ENCODE results near the gene C5orf46. TPM values are rescaled to one million over a fixed set of nuclear protein-coding genes. Genes with fewer than 3 reads are reported as not detected.
A peak's percentile ranks its signal among the peaks of the same experiment; 100 is the strongest.

The C5orf46 gene
- total RNA-seq, 2 donors from 2014 or later, result 0.59 TPM; not detected in 1

DNA sequence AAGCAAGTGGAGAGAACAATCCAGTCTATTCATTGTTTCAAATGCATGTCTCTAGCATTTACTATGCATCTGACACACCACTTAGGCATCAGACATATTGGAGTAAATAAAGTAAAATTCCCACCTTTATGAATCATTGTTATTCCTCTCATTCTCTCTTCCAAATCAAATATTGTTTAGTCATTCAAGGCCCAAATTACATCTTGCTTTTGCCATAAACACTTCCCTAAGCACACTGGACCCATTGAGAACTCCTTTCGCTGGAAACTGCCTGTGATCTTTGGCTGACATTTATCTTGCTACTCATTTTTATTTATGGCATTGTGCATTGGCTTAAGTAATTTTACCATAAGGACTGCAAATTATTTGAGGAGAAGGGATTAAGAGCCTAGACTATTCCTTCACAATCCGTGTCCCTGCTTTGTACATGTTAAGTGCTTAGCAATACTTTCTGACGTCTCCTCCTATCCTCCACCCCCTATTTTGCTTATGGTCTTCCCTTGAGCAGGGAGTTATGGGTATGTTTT lies 7.4 kb downstream of the C5orf46 start:
- TF ChIP-seq, protein P1, sequence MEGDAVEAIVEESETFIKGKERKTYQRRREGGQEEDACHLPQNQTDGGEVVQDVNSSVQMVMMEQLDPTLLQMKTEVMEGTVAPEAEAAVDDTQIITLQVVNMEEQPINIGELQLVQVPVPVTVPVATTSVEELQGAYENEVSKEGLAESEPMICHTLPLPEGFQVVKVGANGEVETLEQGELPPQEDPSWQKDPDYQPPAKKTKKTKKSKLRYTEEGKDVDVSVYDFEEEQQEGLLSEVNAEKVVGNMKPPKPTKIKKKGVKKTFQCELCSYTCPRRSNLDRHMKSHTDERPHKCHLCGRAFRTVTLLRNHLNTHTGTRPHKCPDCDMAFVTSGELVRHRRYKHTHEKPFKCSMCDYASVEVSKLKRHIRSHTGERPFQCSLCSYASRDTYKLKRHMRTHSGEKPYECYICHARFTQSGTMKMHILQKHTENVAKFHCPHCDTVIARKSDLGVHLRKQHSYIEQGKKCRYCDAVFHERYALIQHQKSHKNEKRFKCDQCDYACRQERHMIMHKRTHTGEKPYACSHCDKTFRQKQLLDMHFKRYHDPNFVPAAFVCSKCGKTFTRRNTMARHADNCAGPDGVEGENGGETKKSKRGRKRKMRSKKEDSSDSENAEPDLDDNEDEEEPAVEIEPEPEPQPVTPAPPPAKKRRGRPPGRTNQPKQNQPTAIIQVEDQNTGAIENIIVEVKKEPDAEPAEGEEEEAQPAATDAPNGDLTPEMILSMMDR (IDR thresholded peaks at IDR 0.05), result no peak
- no peak for TF ChIP-seq POLR2A (IDR thresholded peaks at IDR 0.05)
- no peak for TF ChIP-seq POLR2AphosphoS5 (IDR thresholded peaks at IDR 0.05)
- H3K27ac ChIP-seq, result no peak overlapping the region
- intact Hi-C loops (cut with DNase I), result no loop called here
- WGBS, result 70% methylated on average over 3 of the region's 3 CpGs
- H3K9me3 ChIP-seq, result no peaks in the 10 kb centered on the region
- H3K27me3 ChIP-seq (replicated peaks; ENCODE audit: insufficient read depth), result no peaks in the 10 kb centered on the region
- DNase-seq (ENCODE audit: low spot score), result no peak
- no peaks in the 10 kb centered on the region for H3K36me3 ChIP-seq
- H3K4me3 ChIP-seq, result no peak overlapping the region
- no peaks in the 10 kb centered on the region for H3K4me1 ChIP-seq (replicated peaks)

DNA sequence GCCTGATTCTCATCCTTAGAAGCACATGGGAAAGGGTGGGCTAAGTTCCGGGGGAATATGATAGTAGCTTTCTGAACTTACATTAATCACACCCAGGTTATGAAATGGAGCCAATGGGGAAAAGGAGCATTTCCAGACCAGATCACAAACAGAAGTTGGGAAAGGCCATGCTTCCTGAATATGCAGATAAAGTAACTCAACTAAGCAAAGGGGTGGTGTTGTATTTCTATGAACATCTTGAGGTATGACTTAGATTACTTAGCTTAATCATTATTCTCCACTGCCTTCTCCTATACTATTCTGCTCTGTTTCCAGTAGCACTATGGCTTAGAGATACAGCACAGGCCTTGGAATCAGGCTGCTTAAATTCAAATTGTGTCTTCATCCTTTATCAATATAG lies 10.5 kb downstream of the C5orf46 start:
- 86% methylated on average over 1 of the region's 1 CpG for WGBS
- no peaks in the 10 kb centered on the region for H3K9me3 ChIP-seq
- no peak overlapping the region for H3K27ac ChIP-seq
- H3K4me3 ChIP-seq, result no peak overlapping the region
- H3K27me3 ChIP-seq (replicated peaks; ENCODE audit: insufficient read depth), result no peaks in the 10 kb centered on the region
- TF ChIP-seq POLR2A (IDR thresholded peaks at IDR 0.05), result no peak
- TF ChIP-seq POLR2AphosphoS5 (IDR thresholded peaks at IDR 0.05), result no peak
- TF ChIP-seq, protein P1 (IDR thresholded peaks at IDR 0.05), result no peak
- intact Hi-C loops (cut with DNase I), result no loop called here
- DNase-seq (ENCODE audit: low spot score), result no peak
- H3K4me1 ChIP-seq (replicated peaks), result no peaks in the 10 kb centered on the region
- H3K36me3 ChIP-seq, result no peaks in the 10 kb centered on the region

DNA sequence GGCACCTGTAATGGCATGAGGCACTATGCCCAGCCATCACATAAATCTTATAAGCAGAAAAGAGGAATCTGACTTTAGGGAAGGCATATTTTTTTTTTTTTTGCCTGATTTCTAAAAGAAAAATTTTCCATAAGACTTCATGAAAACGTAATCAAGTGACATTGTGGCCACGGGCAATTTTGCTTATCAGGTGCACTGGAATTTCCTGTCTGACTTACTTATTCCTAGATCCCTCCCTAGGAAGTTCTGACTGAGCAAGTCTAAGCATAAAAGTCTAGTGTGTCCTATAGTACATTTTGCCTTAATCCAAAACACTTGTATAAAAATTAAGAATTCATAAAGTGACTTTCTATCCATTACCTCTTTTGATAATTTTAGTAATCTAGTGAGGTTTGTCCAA lies 12.5 kb downstream of the C5orf46 start:
- Histone ChIP-seq H3K4me3 (no peak overlapping the region), H3K27ac (no peak overlapping the region), H3K36me3 (no peaks in the 10 kb centered on the region), H3K27me3 (replicated peaks; ENCODE audit: insufficient read depth) (no peaks in the 10 kb centered on the region), H3K4me1 (replicated peaks) (no peaks in the 10 kb centered on the region), H3K9me3 (no peaks in the 10 kb centered on the region)
- no peak for TF ChIP-seq POLR2AphosphoS5 (IDR thresholded peaks at IDR 0.05)
- TF ChIP-seq, protein P1 (IDR thresholded peaks at IDR 0.05), result no peak
- TF ChIP-seq POLR2A (IDR thresholded peaks at IDR 0.05), result no peak
- no peak for DNase-seq (ENCODE audit: low spot score)
- 44% methylated on average over 2 of the region's 2 CpGs for WGBS
- intact Hi-C loops (cut with DNase I), result no loop called here

DNA sequence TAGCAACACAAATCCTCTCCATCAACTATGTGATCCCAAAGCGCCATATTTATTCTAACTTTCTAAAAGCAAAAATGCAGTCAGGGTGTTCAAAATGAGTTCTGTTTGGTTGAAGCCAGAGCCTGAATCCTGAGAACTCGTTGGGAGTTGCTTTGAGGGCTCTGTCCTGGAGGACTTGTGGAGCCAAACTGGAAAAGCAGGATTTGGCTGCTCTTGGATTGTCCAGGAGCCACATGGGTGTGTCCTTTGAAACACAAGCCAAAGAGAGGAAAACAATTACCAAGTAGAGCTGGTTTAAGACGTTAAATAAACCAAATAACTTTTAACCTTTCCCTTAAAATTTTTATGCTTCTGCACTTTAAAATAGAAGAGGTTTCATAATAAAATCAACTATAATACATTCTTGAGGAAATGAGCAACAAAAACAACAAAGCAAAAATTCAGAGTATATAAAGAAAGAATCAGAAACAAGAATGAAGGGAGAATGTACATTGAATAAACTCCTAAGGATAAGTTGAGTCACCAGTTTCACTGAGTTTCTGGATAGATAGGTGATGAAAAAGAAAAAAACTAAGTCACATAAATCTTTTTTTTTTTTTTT lies 13.5 kb downstream of the C5orf46 start:
- no peak overlapping the region for H3K4me3 ChIP-seq
- no peaks in the 10 kb centered on the region for H3K27me3 ChIP-seq (replicated peaks; ENCODE audit: insufficient read depth)
- H3K9me3 ChIP-seq, result no peaks in the 10 kb centered on the region
- no peaks in the 10 kb centered on the region for H3K36me3 ChIP-seq
- WGBS, result 43% methylated on average over 3 of the region's 3 CpGs
- intact Hi-C loops (cut with DNase I), result no loop called here
- TF ChIP-seq POLR2A (IDR thresholded peaks at IDR 0.05) (no peak), POLR2AphosphoS5 (IDR thresholded peaks at IDR 0.05) (peak; percentile 89)
- H3K4me1 ChIP-seq (replicated peaks), result no peaks in the 10 kb centered on the region
- peak; percentile 84 for DNase-seq (ENCODE audit: low spot score)
- peak overlapping the region; percentile 47 to 50 for H3K27ac ChIP-seq

DNA sequence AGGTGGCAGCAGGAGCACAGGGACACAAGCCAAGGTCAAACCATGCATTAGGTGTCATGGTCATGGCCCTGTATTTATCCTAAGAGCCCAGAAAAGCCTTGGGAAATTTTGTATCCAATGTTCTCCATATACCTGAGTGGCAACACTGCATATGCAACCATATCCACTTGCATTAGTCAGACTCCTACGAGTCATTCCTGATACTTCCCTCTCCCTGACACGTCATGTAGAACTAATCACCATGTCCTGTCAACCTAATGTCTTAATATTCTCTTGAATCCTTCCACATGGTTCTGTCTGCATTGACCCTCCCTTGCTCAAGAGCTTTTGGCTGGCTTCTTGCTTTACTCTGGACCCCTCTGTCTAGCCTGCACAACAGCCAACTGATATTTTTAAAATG lies 18.4 kb downstream of the C5orf46 start:
- intact Hi-C loops (cut with DNase I), result no loop called here
- TF ChIP-seq POLR2AphosphoS5 (IDR thresholded peaks at IDR 0.05), result no peak
- TF ChIP-seq POLR2A (IDR thresholded peaks at IDR 0.05), result no peak
- TF ChIP-seq, protein P1 (IDR thresholded peaks at IDR 0.05), result no peak
- 85% methylated on average over 2 of the region's 2 CpGs for WGBS

More for the DNA sequence above, 18.4 kb downstream of the C5orf46 start:
- H3K27ac ChIP-seq, result no peak overlapping the region
- no peaks in the 10 kb centered on the region for H3K9me3 ChIP-seq
- no peaks in the 10 kb centered on the region for H3K36me3 ChIP-seq
- no peak for DNase-seq (ENCODE audit: low spot score)
- H3K4me1 ChIP-seq (replicated peaks), result no peaks in the 10 kb centered on the region
- no peak overlapping the region for H3K4me3 ChIP-seq
- no peaks in the 10 kb centered on the region for H3K27me3 ChIP-seq (replicated peaks; ENCODE audit: insufficient read depth)

All from prostate gland (tissue), 2 donors.